GM23338 (cell line): ENCODE measurements around the gene SEC14L3. TPM values are rescaled to one million over a fixed set of nuclear protein-coding genes. Genes with fewer than 3 reads are reported as not detected.

Experiments
- ATAC-seq: fragments of 200-7000 bp; cut with Tn5 transposase; 3 replicates; pipeline ENCODE4 v1.9.1; 2020
- DNase-seq: peaks from one replicate; pipeline ENCODE4 v3.0.0-alpha.2; 2015; ENCODE audit warnings: low spot score
- H2AFZ ChIP-seq: fragments of 200-600 bp; sonication (generic); 2 replicates; pipeline ENCODE4 v1.8.0; 2016; ENCODE audit warnings: antibody characterized with exemption, mild to moderate bottlenecking, moderate library complexity
- H3F3A ChIP-seq: fragments of 200-600 bp; sonication (generic); replicated peaks from 2 replicates; pipeline ENCODE4 v1.8.0; 2017; ENCODE audit warnings: antibody characterized with exemption, mixed run types, low read depth
- H3K27ac ChIP-seq: fragments of 200-600 bp; sonication (generic); 2 replicates; pipeline ENCODE4 v1.6.1; 2016; ENCODE audit warnings: low read depth
- H3K27me3 ChIP-seq: fragments of 200-600 bp; sonication (generic); 2 replicates; pipeline ENCODE4 v1.8.0; 2016; ENCODE audit warnings: mild to moderate bottlenecking, mixed run types, moderate library complexity; ENCODE audit not compliant: insufficient read depth
- H3K36me3 ChIP-seq: fragments of 200-600 bp; sonication (generic); 2 replicates; pipeline ENCODE4 v1.8.0; 2016; ENCODE audit warnings: mild to moderate bottlenecking; ENCODE audit not compliant: insufficient read depth
- H3K4me1 ChIP-seq: fragments of 200-600 bp; sonication (generic); 2 replicates; pipeline ENCODE4 v1.8.0; 2016; ENCODE audit warnings: mild to moderate bottlenecking, moderate library complexity; ENCODE audit not compliant: insufficient read depth
- H3K4me2 ChIP-seq: fragments of 200-600 bp; sonication (generic); 2 replicates; pipeline ENCODE4 v1.7.1; 2017; ENCODE audit warnings: mixed run types
- H3K4me3 ChIP-seq: fragments of 200-600 bp; sonication (generic); 2 replicates; pipeline ENCODE4 v1.6.1; 2016; ENCODE audit warnings: mixed run types
- H3K79me2 ChIP-seq: fragments of 200-600 bp; sonication (generic); replicated peaks from 2 replicates; pipeline ENCODE4 v1.8.0; 2017; ENCODE audit warnings: mild to moderate bottlenecking; ENCODE audit not compliant: insufficient read depth
- H3K9me2 ChIP-seq: fragments of 200-600 bp; sonication (generic); 2 replicates; pipeline ENCODE4 v1.8.0; 2017; ENCODE audit not compliant: insufficient read depth
- H4K20me1 ChIP-seq: fragments of 200-600 bp; sonication (generic); replicated peaks from 2 replicates; pipeline ENCODE4 v1.8.0; 2017; ENCODE audit warnings: mild to moderate bottlenecking; ENCODE audit not compliant: insufficient read depth
- H3K27ac Mint-ChIP-seq: 2 replicates; pipeline ENCODE4 v1.8.0; 2020; ENCODE audit warnings: inconsistent platforms, mild to moderate bottlenecking, moderate library complexity, mixed read lengths
- H3K27me3 Mint-ChIP-seq: 3 replicates; pipeline ENCODE4 v1.8.0; 2022; ENCODE audit warnings: low read depth, mild to moderate bottlenecking, moderate library complexity, mixed read lengths, inconsistent platforms; ENCODE audit not compliant: insufficient read depth, poor library complexity
- H3K36me3 Mint-ChIP-seq: 3 replicates; pipeline ENCODE4 v1.8.0; 2021; ENCODE audit warnings: low read depth, mild to moderate bottlenecking, inconsistent platforms, moderate library complexity, mixed read lengths
- H3K4me1 Mint-ChIP-seq: 3 replicates; pipeline ENCODE4 v1.8.0; 2020; ENCODE audit warnings: mild to moderate bottlenecking, inconsistent platforms, mixed read lengths
- H3K4me3 Mint-ChIP-seq: 3 replicates; pipeline ENCODE4 v1.8.0; 2021; ENCODE audit warnings: moderate library complexity, mild to moderate bottlenecking, inconsistent platforms, mixed read lengths
- H3K9me3 Mint-ChIP-seq: 3 replicates; pipeline ENCODE4 v1.8.0; 2020; ENCODE audit warnings: moderate library complexity, mild to moderate bottlenecking, inconsistent platforms, mixed read lengths
- CREB1 ChIP-seq: fragments of 250-450 bp; sonication (Bioruptor Pico); IDR thresholded peaks from 2 replicates; pipeline ENCODE4 v1.5.0; 2020; ENCODE audit warnings: low read depth, mild to moderate bottlenecking, moderate library complexity
- CTCF ChIP-seq, 2 experiments: fragments of 200-600 bp in 1 of 2; sonication (generic) in 1 of 2; conservative IDR thresholded peaks; 2 replicates each; pipeline versions ENCODE4 v1.5.1 to v1.6.1; 2016 to 2017; ENCODE audit warnings: antibody characterized with exemption in 2 of 2, low read depth in 2 of 2, mild to moderate bottlenecking in 2 of 2, moderate library complexity in 1 of 2
- ZNF462 ChIP-seq: fragments of 250-450 bp; sonication (Bioruptor Pico); IDR thresholded peaks from 2 replicates; pipeline ENCODE4 v1.5.0; 2020; ENCODE audit warnings: mild to moderate bottlenecking, moderate library complexity
- polyA plus RNA-seq: library from polyadenylated mRNA; unstranded; fragments of >200 nt; fragmentation: Nextera tagmentation; extraction: Ambion mirVana; gene quantifications from 2 replicates; pipeline ENCODE4 v1.2.1, GENCODE V29; 2016
- total RNA-seq: library from RNA; depleted of rRNA; stranded (reverse); fragments of >200 nt; shearing (Covaris generic); gene quantifications from 2 replicates; pipeline ENCODE4 v1.2.3, GENCODE V29; 2014

SEC14L3 gene
- total and polyA plus RNA-seq, 2 experiments from 2014 or later = not detected

- TF ChIP-seq CTCF (conservative IDR thresholded peaks at IDR 0.05; ENCODE audit: low read depth in 2 of 2) (no peak), ZNF462 (CRISPR knock-in tag) (no peak)
Measured at GRCh38 chr22:30481711-30482110, 9.9 kb upstream of the SEC14L3 start (continued).

- Mint-ChIP-seq H3K9me3 (no peaks in the 10 kb centered on the region; the same call in 2 of the 3 replicates), H3K4me1 (peaks cover 8% of the 10 kb centered on the region; the same call in 2 of the 3 replicates)
- H3K4me1 ChIP-seq = no peaks in the 10 kb centered on the region
Measured at GRCh38 chr22:30479981-30480380, 8.2 kb upstream of the SEC14L3 start.

More at GRCh38 chr22:30479981-30480380, 8.2 kb upstream of the SEC14L3 start:
- TF ChIP-seq CREB1 = no peak
- no peaks in the 10 kb centered on the region for H3K79me2 ChIP-seq
- no peaks in the 10 kb centered on the region for H4K20me1 ChIP-seq
- Mint-ChIP-seq H3K4me3 (no peak overlapping the region), H3K27ac (no peak overlapping the region), H3K27me3 (peaks cover 3% of the 10 kb centered on the region), H3K36me3 (no peaks in the 10 kb centered on the region)
- H3K9me2 ChIP-seq = no peaks in the 10 kb centered on the region
- DNase-seq (no peak), ATAC-seq (no peak)
- no peak overlapping the region for H3K27ac ChIP-seq
- no peaks in the 10 kb centered on the region for H3K27me3 ChIP-seq
- H3K4me2 ChIP-seq = no peak overlapping the region
- H3F3A ChIP-seq = no peaks in the 10 kb centered on the region
- no peak overlapping the region for H2AFZ ChIP-seq
- no peak overlapping the region for H3K4me3 ChIP-seq
- H3K36me3 ChIP-seq = no peaks in the 10 kb centered on the region
